Measurements from ENCODE around the gene RAB7B. TPM values are rescaled to one million over a fixed set of nuclear protein-coding genes. Genes with fewer than 3 reads are reported as not detected.

Gene RAB7B
- total RNA-seq, 2 donors from 2014 or later, result 0.78 TPM; not detected in 1

DNA sequence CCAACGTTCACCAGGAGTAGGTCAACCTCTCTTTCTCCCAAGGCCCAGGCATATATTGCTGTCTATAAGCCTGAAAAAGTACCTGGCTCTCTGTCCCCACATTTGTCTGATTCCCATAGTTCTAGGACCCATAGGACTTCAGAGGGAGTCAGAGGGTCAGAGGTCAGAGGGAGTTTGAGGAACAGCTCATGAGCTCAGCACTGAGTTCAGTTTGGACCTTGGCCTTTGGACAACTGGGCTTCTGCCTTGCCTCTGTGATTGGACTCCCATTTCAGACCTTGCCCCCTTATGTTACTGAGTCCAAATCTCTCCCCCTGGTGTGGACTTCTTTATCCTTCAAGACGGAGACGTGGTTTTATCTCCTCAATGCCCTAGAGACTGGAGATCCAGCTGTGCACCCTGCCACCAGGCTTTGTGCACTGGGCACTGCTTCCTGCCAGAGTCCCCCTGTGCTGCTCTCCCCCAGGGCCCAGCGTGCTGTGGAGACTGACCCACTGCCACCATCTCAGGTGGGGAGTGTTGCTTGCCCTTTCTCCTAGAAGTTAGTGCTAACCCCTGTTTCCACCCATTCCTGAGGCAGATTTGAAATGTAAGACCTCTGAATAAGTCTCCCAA, 17.3 kb upstream of the RAB7B start:
- intact Hi-C loops (cut with DNase I), result no loop called here
- TF ChIP-seq POLR2A (IDR thresholded peaks at IDR 0.05) (no peak), CTCF (IDR thresholded peaks at IDR 0.05) (no peak)
- Histone ChIP-seq H3K4me3 (no peak overlapping the region), H3K27ac (no peak overlapping the region), H3K4me1 (no peaks in the 10 kb centered on the region), H3K27me3 (no peaks in the 10 kb centered on the region), H3K9me3 (no peaks in the 10 kb centered on the region), H3K36me3 (replicated peaks in 1 of 2; ENCODE audit: insufficient read depth in 1 of 2, low read depth in 2 of 2) (no peaks in the 10 kb centered on the region)
- no peak for DNase-seq
- no peak for ATAC-seq
- WGBS, 2 donors, result 81 to 84% methylated on average over 4 of the region's 4 CpGs

DNA sequence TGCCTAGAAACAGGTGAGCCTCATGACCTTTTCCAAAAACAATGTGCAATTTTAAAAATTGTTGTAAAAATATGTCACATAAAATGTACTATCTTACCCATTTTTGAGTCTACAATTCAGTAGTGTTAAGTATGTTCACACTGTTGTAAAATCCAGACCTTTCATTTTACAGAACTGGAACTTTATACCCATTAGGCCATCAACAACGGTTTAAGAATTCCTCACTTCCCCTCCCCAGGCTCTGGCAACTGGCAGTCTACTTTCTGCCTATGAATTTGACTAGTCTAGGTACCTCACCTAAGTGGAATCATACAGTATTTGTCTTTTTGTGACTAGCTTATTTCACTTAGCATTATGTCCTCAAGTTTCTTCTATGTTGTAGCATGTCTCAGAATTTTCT, 11.9 kb upstream of the RAB7B start:
- ATAC-seq (no peak), DNase-seq (no peak)
- H3K27ac ChIP-seq, result no peak overlapping the region
- H3K36me3 ChIP-seq (replicated peaks in 1 of 2; ENCODE audit: insufficient read depth in 1 of 2, low read depth in 2 of 2), result no peaks in the 10 kb centered on the region
- WGBS, 2 donors, result 63 to 67% methylated on average over 1 of the region's 1 CpG
- no peak overlapping the region for H3K4me3 ChIP-seq
- no peaks in the 10 kb centered on the region for H3K4me1 ChIP-seq
- TF ChIP-seq CTCF (IDR thresholded peaks at IDR 0.05) (no peak), POLR2A (IDR thresholded peaks at IDR 0.05) (no peak)
- intact Hi-C loops (cut with DNase I), result no loop called here
- H3K27me3 ChIP-seq, result no peaks in the 10 kb centered on the region
- no peaks in the 10 kb centered on the region for H3K9me3 ChIP-seq

DNA sequence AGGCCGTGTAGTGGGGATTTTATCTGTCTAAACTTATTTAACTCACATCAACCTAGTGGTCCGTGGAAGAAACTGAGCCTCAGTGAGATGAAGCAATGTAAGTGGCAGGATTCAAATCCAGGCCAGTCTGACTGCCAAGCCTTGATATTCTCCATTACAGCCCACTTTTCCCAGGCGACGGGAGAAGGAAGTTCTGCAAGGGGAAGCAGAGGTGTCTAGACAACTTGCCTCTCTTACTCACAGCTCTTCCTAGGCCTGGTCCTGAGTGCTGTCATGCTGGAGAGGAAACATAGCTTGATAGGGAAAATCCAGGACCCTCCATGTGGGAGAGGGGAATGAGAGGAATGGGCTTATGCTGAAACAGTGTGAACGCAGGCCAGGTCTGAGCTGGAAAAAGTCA, 11.4 kb upstream of the RAB7B start:
- TF ChIP-seq POLR2A (IDR thresholded peaks at IDR 0.05) (no peak), CTCF (IDR thresholded peaks at IDR 0.05) (no peak)
- ATAC-seq, result no peak
- no peak for DNase-seq
- no peaks in the 10 kb centered on the region for H3K9me3 ChIP-seq
- no peaks in the 10 kb centered on the region for H3K4me1 ChIP-seq
- no peaks in the 10 kb centered on the region for H3K27me3 ChIP-seq
- intact Hi-C loops (cut with DNase I), result no loop called here
- no peaks in the 10 kb centered on the region for H3K36me3 ChIP-seq (replicated peaks in 1 of 2; ENCODE audit: insufficient read depth in 1 of 2, low read depth in 2 of 2)
- 73 to 79% methylated on average over 5 of the region's 5 CpGs for WGBS, 2 donors
- H3K4me3 ChIP-seq, result no peak overlapping the region
- no peak overlapping the region for H3K27ac ChIP-seq

GRCh38 chr1:206013026-206013795, 10.0 kb upstream of the RAB7B start:
- ATAC-seq (no peak), DNase-seq (no peak)
- no peaks in the 10 kb centered on the region for H3K27me3 ChIP-seq
- no peaks in the 10 kb centered on the region for H3K9me3 ChIP-seq
- no peaks in the 10 kb centered on the region for H3K36me3 ChIP-seq (replicated peaks in 1 of 2; ENCODE audit: insufficient read depth in 1 of 2, low read depth in 2 of 2)
- no peaks in the 10 kb centered on the region for H3K4me1 ChIP-seq
- 76 to 84% methylated on average over 6 of the region's 6 CpGs for WGBS, 2 donors
- no peak overlapping the region for H3K27ac ChIP-seq
- TF ChIP-seq POLR2A (IDR thresholded peaks at IDR 0.05) (no peak), CTCF (IDR thresholded peaks at IDR 0.05) (no peak)
- intact Hi-C loops (cut with DNase I), result no loop called here
- H3K4me3 ChIP-seq, result no peak overlapping the region

All from body of pancreas (tissue), 4 donors.